Mesendoderm (in vitro differentiated cells): ENCODE results near the gene BACE2.
A peak's percentile ranks its signal among the peaks of the same experiment; 100 is the strongest.

Source experiments
- DNase-seq: peaks from one replicate; pipeline ENCODE4 v3.0.0; 2013
- H2AK5ac ChIP-seq: 2 replicates; pipeline ENCODE4 v1.6.1; 2013; ENCODE audit warnings: low read length, inconsistent platforms
- H2BK120ac ChIP-seq: 2 replicates; pipeline ENCODE4 v1.6.1; 2013; ENCODE audit warnings: low read depth, mild to moderate bottlenecking, low read length, moderate library complexity, mixed read lengths
- H2BK15ac ChIP-seq: replicated peaks from 2 replicates; pipeline ENCODE4 v1.6.1; 2013; ENCODE audit warnings: low read depth, mild to moderate bottlenecking, moderate library complexity
- H2BK5ac ChIP-seq: 2 replicates; pipeline ENCODE4 v1.6.1; 2013; ENCODE audit warnings: low read length, inconsistent platforms
- H3K18ac ChIP-seq: 2 replicates; pipeline ENCODE4 v1.6.1; 2013; ENCODE audit warnings: mild to moderate bottlenecking, low read length, mixed read lengths
- H3K23ac ChIP-seq: one replicate; pipeline ENCODE4 v1.6.1; 2013; ENCODE audit warnings: low read length
- H3K27ac ChIP-seq: 2 replicates; pipeline ENCODE4 v1.5.1; 2013; ENCODE audit warnings: low read depth, mild to moderate bottlenecking, inconsistent platforms, low read length, moderate library complexity
- H3K27me3 ChIP-seq: 2 replicates; pipeline ENCODE4 v1.6.1; 2013; ENCODE audit warnings: low read length, control low read depth, mild to moderate bottlenecking, inconsistent platforms; ENCODE audit not compliant: insufficient read depth, poor library complexity
- H3K36me3 ChIP-seq: 2 replicates; pipeline ENCODE4 v1.6.1; 2013; ENCODE audit warnings: low read length, inconsistent platforms; ENCODE audit not compliant: control insufficient read depth, insufficient read depth
- H3K4ac ChIP-seq: one replicate; pipeline ENCODE4 v1.6.1; 2013; ENCODE audit warnings: low read depth, mild to moderate bottlenecking, low read length, moderate library complexity
- H3K4me1 ChIP-seq: 2 replicates; pipeline ENCODE4 v1.6.1; 2013; ENCODE audit warnings: low read depth, low read length, inconsistent platforms; ENCODE audit not compliant: control insufficient read depth
- H3K4me2 ChIP-seq: 2 replicates; pipeline ENCODE4 v1.6.1; 2013; ENCODE audit warnings: low read length
- H3K4me3 ChIP-seq: 2 replicates; pipeline ENCODE4 v1.5.1; 2013; ENCODE audit warnings: mild to moderate bottlenecking, low read length
- H3K56ac ChIP-seq: one replicate; pipeline ENCODE4 v1.6.1; 2013; ENCODE audit warnings: low read length
- H3K79me1 ChIP-seq: 2 replicates; pipeline ENCODE4 v1.6.1; 2013; ENCODE audit warnings: low read length, inconsistent platforms
- H3K79me2 ChIP-seq: 2 replicates; pipeline ENCODE4 v1.6.1; 2013; ENCODE audit warnings: mild to moderate bottlenecking, low read length; ENCODE audit not compliant: control insufficient read depth, insufficient read depth
- H3K9ac ChIP-seq: 2 replicates; pipeline ENCODE4 v1.6.1; 2013; ENCODE audit warnings: low read length, inconsistent platforms
- H4K5ac ChIP-seq: one replicate; pipeline ENCODE4 v1.6.1; 2013; ENCODE audit warnings: low read length
- H4K8ac ChIP-seq: one replicate; pipeline ENCODE4 v1.6.1; 2013; ENCODE audit warnings: low read depth, mild to moderate bottlenecking, control low read depth, low read length, moderate library complexity
- WGBS: extraction: QIAGEN DNeasy Blood & Tissue Kit; methylation state at CpG from one replicate; pipeline ENCODE4 v1.1.7; 2013; ENCODE audit warnings: low lambda C conversion rate, missing lambda C conversion rate; ENCODE audit not compliant: insufficient coverage; ENCODE audit errors: extremely low coverage; 5-methylcytosine and 5-hydroxymethylcytosine counted together

The BACE2 gene

DNA sequence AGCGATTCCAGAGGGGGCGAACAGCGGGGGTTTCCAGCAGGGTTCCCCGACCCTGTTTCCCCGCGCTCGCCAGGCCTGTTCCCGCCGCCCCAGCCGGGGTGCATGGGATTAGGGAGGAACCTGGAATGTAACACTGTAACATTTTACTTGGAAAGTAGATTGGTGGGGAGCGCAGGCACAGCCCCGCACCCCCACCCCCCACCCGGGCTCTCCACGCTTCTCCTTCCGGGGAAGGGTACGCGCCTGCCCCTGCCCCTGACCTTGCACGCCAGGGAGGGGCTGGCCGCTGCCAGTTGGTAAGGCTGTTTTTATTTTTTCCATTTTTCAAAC lies 149.1 kb downstream of the BACE2 start:
- H3K4me3 ChIP-seq = peak overlapping the region; percentile 18
- no peak overlapping the region for H2BK5ac ChIP-seq
- H3K36me3 ChIP-seq = no peaks in the 10 kb centered on the region
- H4K5ac ChIP-seq = no peak overlapping the region
- peak overlapping the region; percentile 43 for H3K4me2 ChIP-seq
- H4K8ac ChIP-seq = no peak overlapping the region
- no CpG with 5 or more reads among the region's 19 CpGs for WGBS
- no peak overlapping the region for H3K27ac ChIP-seq
- peak overlapping the region; percentile 15 for H3K9ac ChIP-seq
- no peak overlapping the region for H2BK120ac ChIP-seq
- no peak overlapping the region for H2BK15ac ChIP-seq
- H3K56ac ChIP-seq = peak overlapping the region; percentile 63
- H3K4me1 ChIP-seq = no peaks in the 10 kb centered on the region
- DNase-seq = no peak
- no peak overlapping the region for H2AK5ac ChIP-seq
- no peak overlapping the region for H3K4ac ChIP-seq
- H3K18ac ChIP-seq = no peak overlapping the region
- H3K79me1 ChIP-seq = no peaks in the 10 kb centered on the region
- peaks cover 3% of the 10 kb centered on the region for H3K27me3 ChIP-seq
- H3K79me2 ChIP-seq = no peaks in the 10 kb centered on the region
- no peak overlapping the region for H3K23ac ChIP-seq

DNA sequence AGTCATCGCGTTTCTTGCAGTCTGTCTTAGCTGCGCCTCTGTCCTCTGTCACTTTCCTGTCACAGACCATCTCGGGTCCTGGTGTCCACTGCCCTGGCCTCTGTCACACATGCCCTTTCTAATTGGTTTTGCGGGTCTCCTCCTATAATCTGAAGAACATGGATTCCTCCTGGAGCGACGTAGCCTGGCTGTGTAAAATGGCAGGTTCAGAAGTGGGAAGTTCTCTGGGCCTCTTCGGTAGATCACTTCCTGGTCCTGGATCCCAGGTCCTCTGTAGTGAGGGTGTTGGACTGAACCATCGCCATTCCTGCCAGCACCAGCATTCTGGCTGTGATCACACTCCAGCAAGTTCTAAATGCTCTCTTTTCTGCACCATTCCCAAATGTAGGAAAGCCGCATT lies 149.5 kb downstream of the BACE2 start:
- no peak overlapping the region for H3K4me3 ChIP-seq
- no peak overlapping the region for H3K4ac ChIP-seq
- no peak overlapping the region for H3K56ac ChIP-seq
- peak overlapping the region; percentile 66 for H3K23ac ChIP-seq
- no peak overlapping the region for H3K27ac ChIP-seq
- no peak overlapping the region for H4K5ac ChIP-seq
- no peak overlapping the region for H4K8ac ChIP-seq
- no peak overlapping the region for H2BK5ac ChIP-seq
- H3K9ac ChIP-seq = no peak overlapping the region
- H3K79me2 ChIP-seq = no peaks in the 10 kb centered on the region
- no peak overlapping the region for H2BK15ac ChIP-seq
- H3K79me1 ChIP-seq = no peaks in the 10 kb centered on the region
- H3K27me3 ChIP-seq = peaks cover 3% of the 10 kb centered on the region
- peaks cover under 1% of the 10 kb centered on the region for H3K4me1 ChIP-seq
- WGBS = no CpG with 5 or more reads among the region's 10 CpGs
- H2BK120ac ChIP-seq = no peak overlapping the region
- H3K4me2 ChIP-seq = no peak overlapping the region
- H2AK5ac ChIP-seq = no peak overlapping the region
- DNase-seq = no peak
- no peak overlapping the region for H3K18ac ChIP-seq
- no peaks in the 10 kb centered on the region for H3K36me3 ChIP-seq

DNA sequence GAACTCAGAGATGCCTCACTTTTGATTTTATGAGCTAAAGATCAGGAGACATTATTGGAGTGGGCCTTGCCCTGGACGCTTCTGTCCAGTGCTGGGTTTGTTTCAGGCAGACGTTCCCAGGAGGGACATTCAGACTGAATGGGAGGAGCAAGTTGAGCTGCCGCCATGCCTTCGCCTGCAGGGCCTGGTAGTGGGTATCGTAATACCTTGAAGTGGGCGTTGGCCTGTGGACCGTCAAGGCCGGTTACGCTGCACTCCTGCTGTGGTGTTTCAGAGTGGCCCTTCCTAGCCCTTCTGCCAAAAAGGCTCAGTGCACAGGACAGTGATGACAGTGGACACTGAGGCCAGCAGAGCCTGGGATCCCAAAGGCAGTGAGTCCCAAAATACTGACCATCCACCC lies 150.3 kb downstream of the BACE2 start:
- peaks cover 3% of the 10 kb centered on the region for H3K27me3 ChIP-seq
- H3K4ac ChIP-seq = no peak overlapping the region
- WGBS = no CpG with 5 or more reads among the region's 9 CpGs
- H2BK120ac ChIP-seq = no peak overlapping the region
- H2BK5ac ChIP-seq = no peak overlapping the region
- no peak overlapping the region for H3K4me3 ChIP-seq
- no peak overlapping the region for H3K4me2 ChIP-seq
- no peak overlapping the region for H2BK15ac ChIP-seq
- no peaks in the 10 kb centered on the region for H3K79me2 ChIP-seq
- no peak overlapping the region for H4K5ac ChIP-seq
- no peak for DNase-seq
- no peak overlapping the region for H3K56ac ChIP-seq
- H4K8ac ChIP-seq = no peak overlapping the region
- peaks cover 1% of the 10 kb centered on the region for H3K4me1 ChIP-seq
- no peak overlapping the region for H3K23ac ChIP-seq
- no peak overlapping the region for H3K9ac ChIP-seq
- H2AK5ac ChIP-seq = no peak overlapping the region
- H3K27ac ChIP-seq = no peak overlapping the region
- no peak overlapping the region for H3K18ac ChIP-seq
- H3K79me1 ChIP-seq = no peaks in the 10 kb centered on the region
- H3K36me3 ChIP-seq = no peaks in the 10 kb centered on the region

DNA sequence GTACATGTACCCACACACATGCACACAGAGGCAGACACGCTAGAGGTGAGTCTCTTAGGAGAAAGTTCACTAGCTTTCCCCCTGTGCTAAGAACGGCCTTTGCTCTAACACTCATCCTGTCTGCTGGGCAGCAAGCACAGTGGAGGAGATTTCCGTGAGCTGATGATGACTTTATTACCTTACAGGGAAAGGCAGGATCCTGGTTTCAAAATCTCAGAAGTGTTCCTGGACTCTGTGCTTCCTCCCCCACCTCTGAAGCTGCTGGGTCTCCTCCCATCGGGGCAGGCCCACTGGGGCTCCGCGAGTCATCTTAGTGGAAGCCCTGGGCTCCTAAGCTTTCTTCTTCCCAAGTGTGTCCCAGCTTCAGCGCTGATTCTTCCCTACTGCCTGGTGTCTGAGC lies 151.3 kb downstream of the BACE2 start:
- no peak overlapping the region for H4K8ac ChIP-seq
- H2BK120ac ChIP-seq = no peak overlapping the region
- no peak overlapping the region for H2BK15ac ChIP-seq
- no peak overlapping the region for H2AK5ac ChIP-seq
- H2BK5ac ChIP-seq = no peak overlapping the region
- no peaks in the 10 kb centered on the region for H3K79me1 ChIP-seq
- H4K5ac ChIP-seq = no peak overlapping the region
- H3K4ac ChIP-seq = no peak overlapping the region
- H3K18ac ChIP-seq = no peak overlapping the region
- H3K56ac ChIP-seq = no peak overlapping the region
- no peak for DNase-seq
- H3K9ac ChIP-seq = no peak overlapping the region
- no CpG with 5 or more reads among the region's 7 CpGs for WGBS
- H3K4me3 ChIP-seq = no peak overlapping the region
- peaks cover 3% of the 10 kb centered on the region for H3K27me3 ChIP-seq
- no peak overlapping the region for H3K4me2 ChIP-seq
- no peaks in the 10 kb centered on the region for H3K36me3 ChIP-seq
- no peaks in the 10 kb centered on the region for H3K79me2 ChIP-seq
- no peak overlapping the region for H3K27ac ChIP-seq
- no peak overlapping the region for H3K23ac ChIP-seq
- peaks cover 1% of the 10 kb centered on the region for H3K4me1 ChIP-seq

DNA sequence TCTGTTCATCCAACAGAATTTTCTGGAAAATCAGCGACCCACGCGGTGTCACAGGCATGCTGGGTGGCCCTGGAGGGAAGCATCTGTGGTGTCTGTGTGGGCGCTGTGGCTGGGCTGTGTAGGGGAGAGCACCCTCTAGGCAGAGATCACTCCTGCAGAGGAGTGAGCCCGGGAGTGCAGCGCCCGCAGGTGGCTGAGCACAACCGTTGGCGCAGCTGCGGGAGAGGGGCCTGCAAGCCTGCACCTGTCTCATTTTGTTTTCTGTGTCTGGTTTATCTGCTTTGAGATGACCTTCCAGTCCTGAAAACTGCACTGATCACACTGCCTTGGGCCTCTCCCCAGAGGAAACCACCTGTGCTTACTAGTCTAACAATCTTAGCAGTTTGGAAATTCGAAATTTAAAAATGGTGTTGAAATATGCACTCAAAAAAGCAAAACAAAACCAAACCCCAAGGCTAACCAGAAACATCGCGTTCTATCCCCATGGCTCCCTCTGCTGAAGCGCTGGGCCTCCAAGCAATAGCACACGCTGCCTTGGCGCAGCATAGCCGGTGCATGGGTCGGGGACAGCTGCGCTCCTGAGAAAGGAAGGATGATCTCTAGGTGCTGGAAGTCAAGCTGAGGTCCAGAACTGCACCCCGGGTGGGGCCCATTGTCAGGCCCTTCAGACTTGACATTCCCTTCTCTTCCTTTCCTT lies 153.4 kb downstream of the BACE2 start:
- no peak overlapping the region for H2BK15ac ChIP-seq
- no peak overlapping the region for H4K8ac ChIP-seq
- H3K9ac ChIP-seq = no peak overlapping the region
- H4K5ac ChIP-seq = no peak overlapping the region
- H3K23ac ChIP-seq = no peak overlapping the region
- no peak overlapping the region for H3K4me2 ChIP-seq
- no peak overlapping the region for H3K4me3 ChIP-seq
- no peak overlapping the region for H3K4ac ChIP-seq
- DNase-seq = no peak
- no peak overlapping the region for H3K18ac ChIP-seq
- H3K27me3 ChIP-seq = no peaks in the 10 kb centered on the region
- H2BK120ac ChIP-seq = no peak overlapping the region
- peaks cover 1% of the 10 kb centered on the region for H3K4me1 ChIP-seq
- no peaks in the 10 kb centered on the region for H3K79me1 ChIP-seq
- H3K27ac ChIP-seq = no peak overlapping the region
- no CpG with 5 or more reads among the region's 20 CpGs for WGBS
- no peaks in the 10 kb centered on the region for H3K36me3 ChIP-seq
- H2BK5ac ChIP-seq = no peak overlapping the region
- H3K56ac ChIP-seq = no peak overlapping the region
- no peaks in the 10 kb centered on the region for H3K79me2 ChIP-seq
- H2AK5ac ChIP-seq = no peak overlapping the region

DNA sequence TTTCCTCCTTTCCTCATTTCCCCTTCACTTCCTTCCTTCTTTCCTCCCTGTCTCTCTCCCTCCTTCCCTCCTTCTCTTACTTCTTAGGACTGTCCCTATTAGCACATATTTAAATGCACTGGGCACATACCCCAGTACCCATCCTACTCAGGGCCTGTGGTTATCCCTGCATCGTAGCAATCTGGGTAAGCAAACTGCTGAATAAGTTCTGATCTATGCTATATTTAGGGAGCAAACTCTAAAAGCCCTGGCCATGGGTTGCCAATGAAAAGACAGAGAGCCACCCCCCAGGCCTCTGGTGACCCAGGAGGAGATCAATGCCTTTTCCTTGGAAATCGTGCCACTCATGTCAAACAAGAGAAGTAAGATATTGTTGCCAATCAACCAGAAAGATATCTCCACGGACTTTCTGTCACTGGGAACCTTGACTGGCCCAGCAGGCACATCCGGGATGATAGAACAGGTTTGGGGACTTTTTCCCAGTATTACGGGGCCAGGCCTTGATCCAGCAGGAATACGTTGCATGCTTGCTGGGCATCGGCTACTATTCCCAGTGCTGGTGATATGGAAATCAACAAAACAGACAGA lies 154.0 kb downstream of the BACE2 start:
- Histone ChIP-seq H2BK5ac (no peak overlapping the region), H3K56ac (no peak overlapping the region), H4K8ac (no peak overlapping the region), H2AK5ac (no peak overlapping the region), H3K4me1 (peaks cover 1% of the 10 kb centered on the region), H3K18ac (no peak overlapping the region), H3K4me2 (no peak overlapping the region), H3K27me3 (no peaks in the 10 kb centered on the region), H3K36me3 (no peaks in the 10 kb centered on the region), H3K27ac (no peak overlapping the region), H2BK120ac (no peak overlapping the region), H2BK15ac (no peak overlapping the region), H3K79me2 (no peaks in the 10 kb centered on the region), H3K23ac (no peak overlapping the region), H4K5ac (no peak overlapping the region), H3K4ac (no peak overlapping the region), H3K9ac (no peak overlapping the region), H3K79me1 (no peaks in the 10 kb centered on the region), H3K4me3 (no peak overlapping the region)
- no CpG with 5 or more reads among the region's 7 CpGs for WGBS
- DNase-seq = no peak
